IMR-90 (cell line): ENCODE data around the gene FGR. TPM values are rescaled to one million over a fixed set of nuclear protein-coding genes. Genes with fewer than 3 reads are reported as not detected.

Experiments
- ATAC-seq: fragments of 200-7000 bp; cut with Tn5 transposase; 2 replicates; pipeline ENCODE4 v1.9.1; 2020; ENCODE audit warnings: low read depth, mild to moderate bottlenecking, moderate library complexity
- BruUV-seq: library from RNA; stranded (reverse); fragments of 400-500 nt; replicated peaks from 2 replicates; lab custom pipeline; 2021; lab: Mats Ljungman, UMichigan
- CTCF ChIA-PET: fragments of 300-600 bp; formaldehyde crosslinking; extraction: SDS; loops from one replicate; lab custom pipeline; 2021; ENCODE audit warnings: antibody characterized with exemption; lab: Yijun Ruan, JAX
- POLR2A ChIA-PET: fragments of 300-600 bp; sonication (Branson Sonifier 250); formaldehyde crosslinking; loops from one replicate; lab custom pipeline; 2022; ENCODE audit warnings: antibody characterized with exemption; ENCODE audit not compliant: unreplicated experiment; lab: Charles Lee
- DNase-seq: peaks from one replicate; pipeline ENCODE4 v3.0.0; 2013
- H2AFZ ChIP-seq: replicated peaks from 2 replicates; pipeline ENCODE3; 2013; ENCODE audit warnings: low read length, mild to moderate bottlenecking; ENCODE audit not compliant: poor library complexity
- H2AK5ac ChIP-seq: 2 replicates; pipeline ENCODE4 v1.6.1; 2013; ENCODE audit warnings: low read depth, low read length, inconsistent platforms
- H2AK9ac ChIP-seq: replicated peaks from 2 replicates; pipeline ENCODE3; 2013; ENCODE audit warnings: mild to moderate bottlenecking, low read depth, low read length, moderate library complexity; ENCODE audit not compliant: poor library complexity
- H2BK120ac ChIP-seq: 2 replicates; pipeline ENCODE4 v1.6.1; 2013; ENCODE audit warnings: low read depth, low read length, inconsistent platforms
- H2BK15ac ChIP-seq: 3 replicates; pipeline ENCODE4 v1.6.1; 2013; ENCODE audit warnings: low read depth, low read length, inconsistent platforms
- H2BK20ac ChIP-seq: 2 replicates; pipeline ENCODE4 v1.6.1; 2013; ENCODE audit warnings: low read depth, mild to moderate bottlenecking, inconsistent platforms, low read length, moderate library complexity
- H2BK5ac ChIP-seq: 2 replicates; pipeline ENCODE4 v1.6.1; 2013; ENCODE audit warnings: mild to moderate bottlenecking, low read depth, low read length, inconsistent platforms; ENCODE audit not compliant: poor library complexity, severe bottlenecking
- H3K14ac ChIP-seq: replicated peaks from 2 replicates; pipeline ENCODE4 v1.6.1; 2013; ENCODE audit warnings: low read depth, low read length, inconsistent platforms
- H3K18ac ChIP-seq: 2 replicates; pipeline ENCODE4 v1.6.1; 2013; ENCODE audit warnings: low read depth, low read length, control low read depth
- H3K23ac ChIP-seq: 2 replicates; pipeline ENCODE4 v1.6.1; 2013; ENCODE audit warnings: low read depth, low read length, inconsistent platforms
- H3K27ac ChIP-seq: 2 replicates; pipeline ENCODE4 v1.5.1; 2013; ENCODE audit warnings: mild to moderate bottlenecking, control low read depth, low read length; ENCODE audit not compliant: insufficient read depth
- H3K27me3 ChIP-seq: 2 replicates; pipeline ENCODE4 v1.6.1; 2013; ENCODE audit warnings: low read length; ENCODE audit not compliant: control insufficient read depth, insufficient read depth
- H3K36me3 ChIP-seq: 2 replicates; pipeline ENCODE4 v1.6.1; 2013; ENCODE audit warnings: low read length, mixed read lengths; ENCODE audit not compliant: control insufficient read depth, insufficient read depth
- H3K4ac ChIP-seq: 2 replicates; pipeline ENCODE4 v1.6.1; 2013; ENCODE audit warnings: low read depth, low read length, inconsistent platforms
- H3K4me1 ChIP-seq: 2 replicates; pipeline ENCODE4 v1.6.1; 2013; ENCODE audit warnings: low read length, mixed read lengths; ENCODE audit not compliant: control insufficient read depth, insufficient read depth
- H3K4me2 ChIP-seq: 2 replicates; pipeline ENCODE4 v1.6.1; 2013; ENCODE audit warnings: low read depth, mild to moderate bottlenecking, control low read depth, low read length, moderate library complexity
- H3K4me3 ChIP-seq: 2 replicates; pipeline ENCODE4 v1.5.1; 2013; ENCODE audit warnings: low read depth, mild to moderate bottlenecking, control low read depth, low read length, moderate library complexity; ENCODE audit not compliant: insufficient read depth
- H3K56ac ChIP-seq: 2 replicates; pipeline ENCODE4 v1.6.1; 2013; ENCODE audit warnings: low read length, inconsistent platforms; ENCODE audit not compliant: insufficient read depth; ENCODE audit errors: extremely low read depth
- H3K79me1 ChIP-seq, 2 experiments: 2 replicates each; pipeline ENCODE4 v1.6.1; 2013; ENCODE audit warnings: low read length in 2 of 2, inconsistent platforms in 1 of 2, low read depth in 1 of 2
- H3K9ac ChIP-seq: 2 replicates; pipeline ENCODE4 v1.6.1; 2013; ENCODE audit warnings: low read depth, low read length, control low read depth
- H3K9me1 ChIP-seq: 2 replicates; pipeline ENCODE4 v1.6.1; 2013; ENCODE audit warnings: low read length, inconsistent platforms; ENCODE audit not compliant: insufficient read depth
- H3K9me3 ChIP-seq: 2 replicates; pipeline ENCODE4 v1.6.1; 2013; ENCODE audit warnings: low read length; ENCODE audit not compliant: control insufficient read depth, insufficient read depth
- H4K20me1 ChIP-seq: 2 replicates; pipeline ENCODE4 v1.6.1; 2013; ENCODE audit warnings: low read length, inconsistent platforms; ENCODE audit not compliant: insufficient read depth
- H4K5ac ChIP-seq: 2 replicates; pipeline ENCODE4 v1.6.1; 2013; ENCODE audit warnings: mild to moderate bottlenecking, low read depth, low read length, control low read depth
- H4K8ac ChIP-seq, 2 experiments: 2 replicates each; pipeline ENCODE4 v1.6.1; 2013; ENCODE audit warnings: low read depth in 2 of 2, low read length in 2 of 2, control low read depth in 1 of 2, inconsistent platforms in 1 of 2
- H4K91ac ChIP-seq: 2 replicates; pipeline ENCODE4 v1.6.1; 2013; ENCODE audit warnings: low read depth, low read length, inconsistent platforms; ENCODE audit not compliant: insufficient read depth
- BHLHE40 ChIP-seq: fragments of 150-350 bp; IDR thresholded peaks from 2 replicates; pipeline ENCODE4 v1.6.1; 2016; ENCODE audit warnings: mild to moderate bottlenecking, low read depth, low read length
- CEBPB ChIP-seq: IDR thresholded peaks from 2 replicates; pipeline ENCODE4 v1.6.1; 2012; ENCODE audit warnings: low read depth, low read length, improper control_type of control experiment
- CHD1 ChIP-seq: IDR thresholded peaks from 2 replicates; pipeline ENCODE4 v1.6.1; 2012; ENCODE audit warnings: low read depth, low read length, improper control_type of control experiment
- ELK1 ChIP-seq: fragments of 150-350 bp; IDR thresholded peaks from 2 replicates; pipeline ENCODE4 v1.6.1; 2016; ENCODE audit warnings: low read depth, mild to moderate bottlenecking, low read length, moderate library complexity, borderline replicate concordance
- FOS ChIP-seq: fragments of 150-350 bp; IDR thresholded peaks from 2 replicates; pipeline ENCODE4 v1.6.1; 2016; ENCODE audit warnings: low read depth, low read length
- MAFK ChIP-seq: IDR thresholded peaks from 2 replicates; pipeline ENCODE4 v1.6.1; 2012; ENCODE audit warnings: low read depth, low read length, improper control_type of control experiment
- MAZ ChIP-seq: IDR thresholded peaks from 2 replicates; pipeline ENCODE4 v1.6.1; 2012; ENCODE audit warnings: low read depth, mild to moderate bottlenecking, low read length, improper control_type of control experiment, moderate library complexity, borderline replicate concordance
- MXI1 ChIP-seq: IDR thresholded peaks from 2 replicates; pipeline ENCODE4 v1.6.1; 2012; ENCODE audit warnings: low read depth, mild to moderate bottlenecking, low read length, moderate library complexity, borderline replicate concordance
- NFE2L2 ChIP-seq: fragments of 150-350 bp; IDR thresholded peaks from 2 replicates; pipeline ENCODE4 v1.6.1; 2016; ENCODE audit warnings: low read depth, mild to moderate bottlenecking, low read length
- POLR2A ChIP-seq: IDR thresholded peaks from 2 replicates; pipeline ENCODE4 v1.6.1; 2012; ENCODE audit warnings: mild to moderate bottlenecking, low read depth, low read length
- RAD21 ChIP-seq: IDR thresholded peaks from 2 replicates; pipeline ENCODE4 v1.6.1; 2012; ENCODE audit warnings: low read length, improper control_type of control experiment
- RCOR1 ChIP-seq: IDR thresholded peaks from 2 replicates; pipeline ENCODE4 v1.6.1; 2012; ENCODE audit warnings: mild to moderate bottlenecking, low read length, improper control_type of control experiment; ENCODE audit not compliant: insufficient replicate concordance
- RFX5 ChIP-seq: IDR thresholded peaks from 2 replicates; pipeline ENCODE4 v1.8.0; 2012; ENCODE audit warnings: low read depth, mild to moderate bottlenecking, low read length, moderate library complexity
- SMC3 ChIP-seq: fragments of 150-350 bp; IDR thresholded peaks from 2 replicates; pipeline ENCODE4 v1.6.1; 2016; ENCODE audit warnings: low read depth, mild to moderate bottlenecking, antibody characterized with exemption, low read length, moderate library complexity
- USF2 ChIP-seq: fragments of 150-350 bp; IDR thresholded peaks from 2 replicates; pipeline ENCODE4 v1.6.1; 2017; ENCODE audit warnings: mild to moderate bottlenecking, antibody characterized with exemption, low read length, low read depth
- dilution Hi-C: fragments of 300-500 bp; cut with HindIII; formaldehyde crosslinking; loops from one replicate; pipeline ENCODE4 v1.14.3; 2018; ENCODE audit warnings: low sequenced_read_pairs; ENCODE audit not compliant: unreplicated experiment
- in situ Hi-C: fragments of 300-500 bp; cut with MboI; formaldehyde crosslinking; loops from 3 replicates; pipeline ENCODE4 v1.14.3; 2019; ENCODE audit warnings: low sequenced_read_pairs, inconsistent platforms, mixed read lengths
- intact Hi-C: fragments of 100-400 bp; cut with micrococcal nuclease; formaldehyde crosslinking; loops from 2 replicates; pipeline ENCODE4 v1.10.0; 2022
- polyA plus RNA-seq, 3 experiments: library from polyadenylated mRNA; depleted of rRNA; stranded (reverse); fragments of >200 nt; gene quantifications; 2 replicates each; pipeline ENCODE4 v1.2.3, GENCODE V29; 2012; ENCODE audit warnings: low replicate concordance in 1 of 3
- total RNA-seq: library from RNA; depleted of rRNA; stranded (reverse); fragments of >200 nt; gene quantifications from 2 replicates; pipeline ENCODE4 v1.2.3, GENCODE V29; 2012
- TF ChIP-seq, protein P1 (sequence below): conservative IDR thresholded peaks from 2 replicates; pipeline ENCODE4 v1.5.1; 2012; ENCODE audit warnings: mild to moderate bottlenecking, low read depth, low read length, improper control_type of control experiment

The FGR gene
- total and polyA plus RNA-seq, 2 of the 4 experiments (the other 2 are of a cell fraction) = not detected

DNA sequence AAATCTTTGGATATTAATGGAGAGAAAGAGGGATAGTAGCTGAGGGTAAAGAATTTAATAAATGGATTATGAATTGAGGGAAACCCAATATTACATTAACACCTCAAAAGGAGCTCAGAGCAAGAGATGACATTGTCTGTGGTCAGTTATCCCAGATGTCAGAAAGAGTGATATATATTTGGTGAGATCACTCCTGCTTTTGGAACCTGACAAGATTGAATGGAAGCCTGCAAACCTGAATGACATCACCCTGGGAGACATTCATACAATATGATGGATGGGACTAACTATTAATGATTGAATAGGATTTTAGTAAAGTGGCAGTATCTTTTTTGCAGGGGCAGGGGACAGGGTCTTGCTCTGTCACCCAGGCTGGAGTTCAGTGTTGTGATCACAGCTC lies 43.8 kb upstream of the FGR start:
- no peak overlapping the region for H3K14ac ChIP-seq
- H2BK120ac ChIP-seq = no peak overlapping the region
- dilution Hi-C loops (no loop called here), in situ Hi-C loops (loop anchor here (5.0 kb wide), 1 partner anchor 34 kb away; no protein-coding TSS in a partner anchor), intact Hi-C loops (no loop called here)
- no peak overlapping the region for H2BK20ac ChIP-seq
- no peak overlapping the region for H2BK5ac ChIP-seq
- no peaks in the 10 kb centered on the region for H3K79me1 ChIP-seq
- no peak overlapping the region for H3K4me3 ChIP-seq
- H2AK5ac ChIP-seq = no peak overlapping the region
- H2AFZ ChIP-seq = no peak overlapping the region
- peaks cover 10% of the 10 kb centered on the region for H3K9me3 ChIP-seq
- TF ChIP-seq MXI1 (no peak), NFE2L2 (no peak), USF2 (no peak), RFX5 (no peak), POLR2A (no peak), FOS (no peak), ELK1 (no peak), MAZ (no peak), CHD1 (no peak), SMC3 (no peak), CEBPB (no peak), BHLHE40 (no peak), MAFK (no peak), RCOR1 (no peak), RAD21 (no peak)
- TF ChIP-seq, protein P1, sequence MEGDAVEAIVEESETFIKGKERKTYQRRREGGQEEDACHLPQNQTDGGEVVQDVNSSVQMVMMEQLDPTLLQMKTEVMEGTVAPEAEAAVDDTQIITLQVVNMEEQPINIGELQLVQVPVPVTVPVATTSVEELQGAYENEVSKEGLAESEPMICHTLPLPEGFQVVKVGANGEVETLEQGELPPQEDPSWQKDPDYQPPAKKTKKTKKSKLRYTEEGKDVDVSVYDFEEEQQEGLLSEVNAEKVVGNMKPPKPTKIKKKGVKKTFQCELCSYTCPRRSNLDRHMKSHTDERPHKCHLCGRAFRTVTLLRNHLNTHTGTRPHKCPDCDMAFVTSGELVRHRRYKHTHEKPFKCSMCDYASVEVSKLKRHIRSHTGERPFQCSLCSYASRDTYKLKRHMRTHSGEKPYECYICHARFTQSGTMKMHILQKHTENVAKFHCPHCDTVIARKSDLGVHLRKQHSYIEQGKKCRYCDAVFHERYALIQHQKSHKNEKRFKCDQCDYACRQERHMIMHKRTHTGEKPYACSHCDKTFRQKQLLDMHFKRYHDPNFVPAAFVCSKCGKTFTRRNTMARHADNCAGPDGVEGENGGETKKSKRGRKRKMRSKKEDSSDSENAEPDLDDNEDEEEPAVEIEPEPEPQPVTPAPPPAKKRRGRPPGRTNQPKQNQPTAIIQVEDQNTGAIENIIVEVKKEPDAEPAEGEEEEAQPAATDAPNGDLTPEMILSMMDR = no peak
- H3K27me3 ChIP-seq = peaks cover 3% of the 10 kb centered on the region
- H4K91ac ChIP-seq = no peak overlapping the region
- no peak overlapping the region for H2BK15ac ChIP-seq
- no peak overlapping the region for H3K56ac ChIP-seq
- no peak overlapping the region for H2AK9ac ChIP-seq
- no peak overlapping the region for H3K23ac ChIP-seq
- H3K4me2 ChIP-seq = no peak overlapping the region
- ChIA-PET CTCF (interaction anchor here (0.6 kb wide), 1 partner anchor 16 kb away, joined by 3 read pairs; no protein-coding TSS in a partner anchor), POLR2A (interaction anchor here (0.6 kb wide), 1 partner anchor 9 kb away, joined by 13 read pairs; no protein-coding TSS in a partner anchor)
- no peak for DNase-seq
- H4K8ac ChIP-seq = no peak overlapping the region
- no peaks in the 10 kb centered on the region for H4K20me1 ChIP-seq
- no peak overlapping the region for H3K4ac ChIP-seq
- no peaks in the 10 kb centered on the region for H3K9me1 ChIP-seq
- H3K27ac ChIP-seq = no peak overlapping the region
- no peak overlapping the region for H3K18ac ChIP-seq
- no peaks in the 10 kb centered on the region for H3K36me3 ChIP-seq
- no peak overlapping the region for H3K9ac ChIP-seq
- no TSS peak for BruUV-seq
- no peaks in the 10 kb centered on the region for H3K4me1 ChIP-seq
- no peak overlapping the region for H4K5ac ChIP-seq
- ATAC-seq = no peak
